Neural progenitor cell (in vitro differentiated cells): ENCODE measurements around the gene WIZ. TPM values are rescaled to one million over a fixed set of nuclear protein-coding genes. Genes with fewer than 3 reads are reported as not detected.
"Not testable (repeated sequence)": the region's sequence is repeated elsewhere in the genome, so short reads cannot be mapped to it uniquely, and the experiment has no call there.

ENCODE experiments used
- DNase-seq: peaks from one replicate; pipeline ENCODE4 v3.0.0-alpha.2; 2016; ENCODE audit warnings: low spot score
- H2AFZ ChIP-seq: fragments of 200-600 bp; sonication (generic); replicated peaks from 2 replicates; pipeline ENCODE4 v1.6.1; 2016; ENCODE audit warnings: antibody characterized with exemption
- H3F3A ChIP-seq: fragments of 200-600 bp; sonication (generic); 2 replicates; pipeline ENCODE4 v1.6.1; 2016; ENCODE audit warnings: antibody characterized with exemption, low read depth
- H3K27ac ChIP-seq: fragments of 200-600 bp; sonication (generic); 2 replicates; pipeline ENCODE4 v1.5.1; 2016; ENCODE audit warnings: mild to moderate bottlenecking
- H3K27me3 ChIP-seq: fragments of 200-600 bp; sonication (generic); 2 replicates; pipeline ENCODE4 v1.6.1; 2016; ENCODE audit warnings: mild to moderate bottlenecking, moderate library complexity
- H3K36me3 ChIP-seq: fragments of 200-600 bp; sonication (generic); 2 replicates; pipeline ENCODE4 v1.5.1; 2016
- H3K4me1 ChIP-seq: fragments of 200-600 bp; sonication (generic); 2 replicates; pipeline ENCODE4 v1.6.1; 2016; ENCODE audit warnings: mixed run types
- H3K4me2 ChIP-seq: fragments of 200-600 bp; sonication (generic); 2 replicates; pipeline ENCODE4 v1.6.1; 2016
- H3K4me3 ChIP-seq: fragments of 200-600 bp; sonication (generic); 2 replicates; pipeline ENCODE4 v1.5.1; 2016
- H3K79me2 ChIP-seq: fragments of 200-600 bp; sonication (generic); 2 replicates; pipeline ENCODE4 v1.6.1; 2016; ENCODE audit warnings: low read depth
- H3K9ac ChIP-seq: fragments of 200-600 bp; sonication (generic); 2 replicates; pipeline ENCODE4 v1.6.1; 2016
- H3K9me3 ChIP-seq: fragments of 200-600 bp; sonication (generic); 2 replicates; pipeline ENCODE4 v1.5.1; 2016; ENCODE audit warnings: low read depth
- H4K20me1 ChIP-seq: fragments of 200-600 bp; sonication (generic); 2 replicates; pipeline ENCODE4 v1.6.1; 2016; ENCODE audit warnings: low read depth
- H3K27ac Mint-ChIP-seq: 3 replicates; pipeline ENCODE4 v1.8.0; 2021; ENCODE audit warnings: mixed read lengths
- H3K27me3 Mint-ChIP-seq: 2 replicates; pipeline ENCODE4 v1.8.0; 2022; ENCODE audit warnings: low read depth, mild to moderate bottlenecking, inconsistent platforms, moderate library complexity, mixed read lengths; ENCODE audit not compliant: insufficient read depth
- H3K36me3 Mint-ChIP-seq: 3 replicates; pipeline ENCODE4 v1.8.0; 2021; ENCODE audit warnings: mixed read lengths
- H3K4me1 Mint-ChIP-seq: 3 replicates; pipeline ENCODE4 v1.8.0; 2021; ENCODE audit warnings: mixed read lengths
- H3K4me3 Mint-ChIP-seq: 3 replicates; pipeline ENCODE4 v1.8.0; 2021; ENCODE audit warnings: mild to moderate bottlenecking, moderate library complexity, mixed read lengths
- H3K9me3 Mint-ChIP-seq: 3 replicates; pipeline ENCODE4 v1.8.0; 2020; ENCODE audit warnings: mixed read lengths
- CTCF ChIP-seq: fragments of 200-600 bp; sonication (generic); IDR thresholded peaks from 2 replicates; pipeline ENCODE4 v1.5.1; 2017; ENCODE audit warnings: antibody characterized with exemption, mild to moderate bottlenecking
- EZH2 ChIP-seq: fragments of 200-600 bp; sonication (generic); IDR thresholded peaks from 2 replicates; pipeline ENCODE4 v1.6.1; 2017; ENCODE audit warnings: antibody characterized with exemption, mild to moderate bottlenecking, moderate library complexity
- EZH2phosphoT487 ChIP-seq: fragments of 200-600 bp; sonication (generic); IDR thresholded peaks from 2 replicates; pipeline ENCODE4 v1.6.1; 2017; ENCODE audit warnings: antibody characterized with exemption
- total RNA-seq: library from RNA; depleted of rRNA; stranded (reverse); fragments of >200 nt; gene quantifications from 2 replicates; pipeline ENCODE4 v1.2.3, GENCODE V29; 2015; ENCODE audit warnings: low replicate concordance

The WIZ gene
- total RNA-seq, 1 donor from 2014 or later: 9.1 TPM

- Mint-ChIP-seq H3K4me1 (peaks cover 28% of the 10 kb centered on the region), H3K4me3 (no peak overlapping the region), H3K27me3 (no peaks in the 10 kb centered on the region), H3K27ac (peak overlapping the region; percentile 51), H3K9me3 (no peaks in the 10 kb centered on the region), H3K36me3 (peaks cover 27% of the 10 kb centered on the region)
- Histone ChIP-seq H4K20me1 (peaks cover 95% of the 10 kb centered on the region), H3K4me3 (no peak overlapping the region), H2AFZ (no peak overlapping the region), H3F3A (peaks cover 8% of the 10 kb centered on the region), H3K9ac (no peak overlapping the region), H3K4me1 (peaks cover 23% of the 10 kb centered on the region), H3K36me3 (no peaks in the 10 kb centered on the region), H3K27ac (peak overlapping the region; percentile 72), H3K27me3 (no peaks in the 10 kb centered on the region), H3K79me2 (peaks cover 100% of the 10 kb centered on the region), H3K4me2 (peak overlapping the region; percentile 49), H3K9me3 (no peaks in the 10 kb centered on the region)
- TF ChIP-seq EZH2phosphoT487: no peak
- TF ChIP-seq EZH2: no peak
- no peak for TF ChIP-seq CTCF
- DNase-seq: no peak
Measured at GRCh38 chr19:15412832-15413231, 36.9 kb downstream of the WIZ start.

- DNase-seq, H3K36me3 ChIP-seq, H3K9me3 ChIP-seq, H3K27ac Mint-ChIP-seq, H3K4me2 ChIP-seq, H3K4me3 ChIP-seq, H3K27me3 Mint-ChIP-seq, H3K27me3 ChIP-seq, H3K9me3 Mint-ChIP-seq, H2AFZ ChIP-seq, H3K4me3 Mint-ChIP-seq, H3K27ac ChIP-seq, H3K9ac ChIP-seq, H3F3A ChIP-seq: not testable (repeated sequence)
- H3K4me1 ChIP-seq: peaks cover 13% of the 10 kb centered on the region
- Mint-ChIP-seq H3K4me1 (peaks cover 16% of the 10 kb centered on the region), H3K36me3 (peaks cover 23% of the 10 kb centered on the region)
- peaks cover 100% of the 10 kb centered on the region for H3K79me2 ChIP-seq
- peaks cover 95% of the 10 kb centered on the region for H4K20me1 ChIP-seq
Measured at GRCh38 chr19:15411351-15411750, 38.4 kb downstream of the WIZ start.

GRCh38 chr19:15404780-15405211 lies 45.0 kb downstream of the WIZ start:
- H3K4me3 ChIP-seq: no peak overlapping the region
- Mint-ChIP-seq H3K4me3 (peak overlapping the region; percentile 37), H3K27ac (peak overlapping the region; percentile 77), H3K9me3 (no peaks in the 10 kb centered on the region), H3K27me3 (peaks cover 2% of the 10 kb centered on the region), H3K4me1 (peaks cover 14% of the 10 kb centered on the region), H3K36me3 (peaks cover 19% of the 10 kb centered on the region)
- peak overlapping the region; percentile 27 for H3K9ac ChIP-seq
- H3K79me2 ChIP-seq: peaks cover 94% of the 10 kb centered on the region
- peaks cover 96% of the 10 kb centered on the region for H4K20me1 ChIP-seq
- H3K27me3 ChIP-seq: no peaks in the 10 kb centered on the region
- no peaks in the 10 kb centered on the region for H3K9me3 ChIP-seq
- peak overlapping the region; percentile 18 for H3K4me2 ChIP-seq
- H2AFZ ChIP-seq: no peak overlapping the region
- TF ChIP-seq EZH2: no peak
- no peak for TF ChIP-seq EZH2phosphoT487
- no peak for TF ChIP-seq CTCF
- H3K4me1 ChIP-seq: peaks cover 10% of the 10 kb centered on the region
- peak overlapping the region; percentile 49 for H3K27ac ChIP-seq
- DNase-seq: no peak
- H3K36me3 ChIP-seq: peaks cover 7% of the 10 kb centered on the region
- H3F3A ChIP-seq: no peaks in the 10 kb centered on the region

GRCh38 chr19:15404097-15404779 lies 45.5 kb downstream of the WIZ start:
- H3K79me2 ChIP-seq: peaks cover 89% of the 10 kb centered on the region
- peak overlapping the region; percentile 55 for H3K27ac Mint-ChIP-seq
- no peak overlapping the region for H3K27ac ChIP-seq
- H3K27me3 ChIP-seq: no peaks in the 10 kb centered on the region
- peaks cover 14% of the 10 kb centered on the region for H3K4me1 Mint-ChIP-seq
- H3K4me3 ChIP-seq: no peak overlapping the region
- no peak overlapping the region for H3K4me3 Mint-ChIP-seq
- H3K4me1 ChIP-seq: peaks cover 10% of the 10 kb centered on the region
- no peak overlapping the region for H2AFZ ChIP-seq
- H4K20me1 ChIP-seq: peaks cover 94% of the 10 kb centered on the region
- no peak for DNase-seq
- H3K9ac ChIP-seq: peak overlapping the region; percentile 27
- H3K27me3 Mint-ChIP-seq: peaks cover 2% of the 10 kb centered on the region
- no peaks in the 10 kb centered on the region for H3F3A ChIP-seq
- no peaks in the 10 kb centered on the region for H3K9me3 ChIP-seq
- H3K4me2 ChIP-seq: no peak overlapping the region
- H3K36me3 Mint-ChIP-seq: peaks cover 14% of the 10 kb centered on the region
- TF ChIP-seq EZH2phosphoT487: no peak
- peaks cover 7% of the 10 kb centered on the region for H3K36me3 ChIP-seq
- no peaks in the 10 kb centered on the region for H3K9me3 Mint-ChIP-seq
